ENCODE data around the gene EML2. TPM values are rescaled to one million over a fixed set of nuclear protein-coding genes. Genes with fewer than 3 reads are reported as not detected.

EML2 gene
- polyA plus RNA-seq, 1 donor: 8.9 TPM

Other genes starting within 250 kb of the EML2 start
- gene PPP1R13L, start 234.3 kb downstream of the EML2 start, polyA plus RNA-seq (ENCODE audit: insufficient read length): 3.9 TPM
- gene POLR1G, start 232.8 kb downstream of the EML2 start, polyA plus RNA-seq (ENCODE audit: insufficient read length): 5.8 TPM
- gene ERCC1, start 215.5 kb downstream of the EML2 start, polyA plus RNA-seq (ENCODE audit: insufficient read length): 94.2 TPM
- 41.0 TPM for gene FOSB, start 171.4 kb downstream of the EML2 start, polyA plus RNA-seq (ENCODE audit: insufficient read length)
- 165 TPM for gene RTN2, start 142.3 kb downstream of the EML2 start, polyA plus RNA-seq (ENCODE audit: insufficient read length)
- gene PPM1N, start 141.0 kb downstream of the EML2 start, polyA plus RNA-seq (ENCODE audit: insufficient read length): 1.0 TPM
- gene VASP, start 131.9 kb downstream of the EML2 start, polyA plus RNA-seq (ENCODE audit: insufficient read length): 50.8 TPM
- gene OPA3, start 54.6 kb downstream of the EML2 start, polyA plus RNA-seq (ENCODE audit: insufficient read length): 7.2 TPM
- gene GPR4, start 37.2 kb downstream of the EML2 start, polyA plus RNA-seq (ENCODE audit: insufficient read length): 1.5 TPM
- 0.15 TPM for gene GIPR, start 28.8 kb upstream of the EML2 start, polyA plus RNA-seq (ENCODE audit: insufficient read length)
- 268 TPM for gene SNRPD2, start 52.6 kb upstream of the EML2 start, polyA plus RNA-seq (ENCODE audit: insufficient read length)
- gene QPCTL, start 53.3 kb upstream of the EML2 start, polyA plus RNA-seq (ENCODE audit: insufficient read length): 4.4 TPM
- 13.5 TPM for gene FBXO46, start 91.5 kb upstream of the EML2 start, polyA plus RNA-seq (ENCODE audit: insufficient read length)
- not detected for gene MEIOSIN, start 94.0 kb upstream of the EML2 start, polyA plus RNA-seq (ENCODE audit: insufficient read length)
- gene SIX5, start 129.9 kb upstream of the EML2 start, polyA plus RNA-seq (ENCODE audit: insufficient read length): 19.0 TPM
- gene DMPK, start 143.1 kb upstream of the EML2 start, polyA plus RNA-seq (ENCODE audit: insufficient read length): 382 TPM
- gene DMWD, start 153.4 kb upstream of the EML2 start, polyA plus RNA-seq (ENCODE audit: insufficient read length): 46.3 TPM
- gene RSPH6A, start 175.9 kb upstream of the EML2 start, polyA plus RNA-seq (ENCODE audit: insufficient read length): not detected
- gene SYMPK, start 223.8 kb upstream of the EML2 start, polyA plus RNA-seq (ENCODE audit: insufficient read length): 34.5 TPM
- not detected for gene FOXA3, start 224.9 kb upstream of the EML2 start, polyA plus RNA-seq (ENCODE audit: insufficient read length)
- gene IRF2BP1, start 246.7 kb upstream of the EML2 start, polyA plus RNA-seq (ENCODE audit: insufficient read length): 17.3 TPM